Right lobe of liver (tissue), 4 donors: ENCODE measurements around the gene BEGAIN.

Source experiments
- CTCF ChIP-seq, 4 donors: fragments of 200-600 bp in 3 of 4; fragments of 450-650 bp in 1 of 4; IDR thresholded peaks; one replicate each; pipeline versions ENCODE4 v1.5.1 to v1.8.0; 2016 to 2022; ENCODE audit warnings: antibody characterized with exemption in 4 of 4, mild to moderate bottlenecking in 2 of 4
- POLR2A ChIP-seq: fragments of 450-650 bp; IDR thresholded peaks from one replicate; pipeline ENCODE4 v1.6.1; 2017; ENCODE audit warnings: antibody characterized with exemption, mild to moderate bottlenecking
- donor health status: DM: no; HTN: no; CAD: no.
- donor health status: DM: no; HTN: no; CAD: no.
- donor health status: DM: no; HTN: yes; CAD: no.

GRCh38 chr14:100536121-100536510 lies 51.1 kb downstream of the BEGAIN start:
- TF ChIP-seq CTCF (IDR thresholded peaks at IDR 0.05) (no peak), POLR2A (no peak)
